C4-2B (cell line): ENCODE data around the gene KRT35.

Source experiments
- H3K27ac ChIP-seq: fragments of 450-650 bp; 2 replicates; pipeline ENCODE4 v1.5.1; 2017
- CTCF ChIP-seq: fragments of 450-650 bp; conservative IDR thresholded peaks from 2 replicates; pipeline ENCODE4 v1.5.1; 2017; ENCODE audit warnings: mild to moderate bottlenecking
- ZFX ChIP-seq: fragments of 450-650 bp; IDR thresholded peaks from 2 replicates; pipeline ENCODE4 v1.6.1; 2017

KRT35 gene

GRCh38 chr17:41503202-41503601, 22.3 kb upstream of the KRT35 start:
- H3K27ac ChIP-seq: no peak overlapping the region
- TF ChIP-seq ZFX (no peak), CTCF (no peak)

DNA sequence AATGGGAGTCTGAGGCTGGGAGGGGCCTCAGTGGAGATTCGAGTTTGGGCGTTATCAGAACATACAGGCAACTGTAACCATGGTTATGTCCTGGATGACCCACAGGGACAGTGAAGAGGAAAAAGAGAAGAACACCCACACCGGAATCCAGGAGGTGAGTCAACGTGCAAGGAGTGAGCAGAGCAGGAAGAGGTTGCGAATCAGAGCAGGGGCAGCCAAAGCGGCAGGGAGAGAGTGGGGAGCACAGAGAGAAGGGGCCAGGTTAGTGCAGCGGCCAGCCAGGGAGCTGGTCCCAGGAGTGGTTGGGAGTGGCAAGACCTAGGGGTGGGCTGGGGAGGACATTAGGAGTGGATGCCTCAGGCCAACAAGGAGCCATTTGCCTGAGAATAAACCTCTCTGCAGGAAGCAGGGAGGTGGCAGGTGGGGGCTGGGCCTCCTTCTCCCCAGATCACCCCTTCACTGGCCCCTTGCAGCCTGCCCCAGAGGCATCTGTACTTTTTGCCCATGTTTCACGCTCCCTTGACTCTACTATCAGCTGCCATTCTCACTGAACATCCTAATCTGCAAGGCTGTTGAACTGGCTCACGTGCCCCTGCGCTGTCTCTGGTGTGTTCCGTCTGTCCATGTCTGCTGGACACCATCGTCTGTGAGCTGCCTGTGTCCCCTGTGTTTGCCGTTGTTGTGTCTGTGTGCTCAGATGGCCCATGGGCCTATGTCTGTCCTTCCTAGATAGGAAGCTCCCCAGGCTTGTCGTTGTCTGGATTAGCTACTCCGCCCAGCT, 19.4 kb upstream of the KRT35 start:
- H3K27ac ChIP-seq: no peak overlapping the region
- no peak for TF ChIP-seq CTCF
- no peak for TF ChIP-seq ZFX

- no peak overlapping the region for H3K27ac ChIP-seq
- TF ChIP-seq CTCF (no peak), ZFX (no peak)
Measured at GRCh38 chr17:41499714-41500113, 18.8 kb upstream of the KRT35 start.

- H3K27ac ChIP-seq: no peak overlapping the region
- TF ChIP-seq ZFX (no peak), CTCF (no peak)
Measured at GRCh38 chr17:41498276-41498675, 17.3 kb upstream of the KRT35 start.

DNA sequence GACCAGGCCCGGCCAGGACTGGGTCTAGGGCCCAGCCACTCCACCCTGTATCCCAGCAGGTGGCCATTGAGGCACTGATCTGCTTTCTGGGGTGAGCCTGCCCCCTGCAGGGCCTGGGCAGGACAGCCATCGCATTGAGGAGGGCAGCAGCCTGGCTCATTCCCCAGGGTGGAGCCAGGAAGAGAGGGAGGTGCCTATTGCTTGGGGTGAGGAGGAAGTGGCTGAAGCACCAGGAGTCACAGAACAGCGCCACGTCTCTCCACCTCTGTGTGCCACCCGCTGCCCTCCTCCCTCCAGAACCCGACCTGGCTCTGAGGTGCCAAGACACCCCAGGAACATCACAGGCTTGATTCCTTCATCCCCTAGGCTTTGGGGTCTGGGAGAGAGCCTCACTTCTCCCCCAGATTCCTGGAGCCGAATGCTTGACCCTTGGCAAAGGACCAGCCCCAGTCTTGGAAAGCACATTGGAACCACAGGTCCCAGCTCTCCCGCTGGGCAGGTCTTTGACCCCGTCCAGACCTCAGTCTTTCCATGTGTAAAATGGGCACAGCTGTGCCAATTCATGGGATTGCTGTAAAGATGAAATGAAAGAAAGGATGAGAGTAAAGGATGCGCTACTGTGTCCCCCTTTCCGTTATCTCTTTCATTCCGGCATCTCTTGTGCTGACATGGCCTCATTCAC, 16.0 kb upstream of the KRT35 start:
- TF ChIP-seq ZFX (no peak), CTCF (peak; percentile 81)
- no peak overlapping the region for H3K27ac ChIP-seq

- no peak for TF ChIP-seq ZFX
- no peak for TF ChIP-seq CTCF
- H3K27ac ChIP-seq: no peak overlapping the region
Measured at GRCh38 chr17:41494524-41494923, 13.6 kb upstream of the KRT35 start.

DNA sequence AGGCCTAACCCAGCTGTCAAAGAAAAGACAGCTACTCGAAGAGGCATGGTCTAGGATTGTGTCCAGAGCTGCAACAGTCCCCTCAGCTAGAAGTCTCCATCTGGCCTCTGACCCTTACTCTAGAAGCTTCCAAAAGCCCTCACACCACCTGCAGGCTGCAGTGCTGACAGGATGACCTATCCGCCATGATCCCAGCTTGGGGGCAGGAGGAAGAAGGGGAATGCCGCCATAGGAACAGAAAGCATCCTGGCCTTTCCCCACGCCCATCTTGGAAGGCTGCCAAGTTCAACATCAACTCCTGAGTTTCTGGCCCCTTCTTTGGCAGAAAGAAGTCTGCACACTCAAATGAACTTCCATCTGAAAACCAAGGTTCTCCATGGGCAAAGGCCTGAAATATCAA, 11.8 kb upstream of the KRT35 start:
- no peak overlapping the region for H3K27ac ChIP-seq
- TF ChIP-seq CTCF: no peak
- TF ChIP-seq ZFX: no peak
